K562 (cell line): ENCODE results near the gene RC3H2.

Experiments used
- CBFB ChIP-seq: sonication (generic); formaldehyde crosslinking; IDR thresholded peaks from 2 replicates; pipeline ENCODE4 v1.4.0; 2020; ENCODE audit warnings: mild to moderate bottlenecking, missing genetic modification reagents
- SAFB2 ChIP-seq: fragments of 200-400 bp; formaldehyde crosslinking; IDR thresholded peaks from 2 replicates; pipeline ENCODE4 v1.6.1; 2018; ENCODE audit warnings: borderline replicate concordance, low read length, low read depth, moderate library complexity; ENCODE audit not compliant: severe bottlenecking

DNA sequence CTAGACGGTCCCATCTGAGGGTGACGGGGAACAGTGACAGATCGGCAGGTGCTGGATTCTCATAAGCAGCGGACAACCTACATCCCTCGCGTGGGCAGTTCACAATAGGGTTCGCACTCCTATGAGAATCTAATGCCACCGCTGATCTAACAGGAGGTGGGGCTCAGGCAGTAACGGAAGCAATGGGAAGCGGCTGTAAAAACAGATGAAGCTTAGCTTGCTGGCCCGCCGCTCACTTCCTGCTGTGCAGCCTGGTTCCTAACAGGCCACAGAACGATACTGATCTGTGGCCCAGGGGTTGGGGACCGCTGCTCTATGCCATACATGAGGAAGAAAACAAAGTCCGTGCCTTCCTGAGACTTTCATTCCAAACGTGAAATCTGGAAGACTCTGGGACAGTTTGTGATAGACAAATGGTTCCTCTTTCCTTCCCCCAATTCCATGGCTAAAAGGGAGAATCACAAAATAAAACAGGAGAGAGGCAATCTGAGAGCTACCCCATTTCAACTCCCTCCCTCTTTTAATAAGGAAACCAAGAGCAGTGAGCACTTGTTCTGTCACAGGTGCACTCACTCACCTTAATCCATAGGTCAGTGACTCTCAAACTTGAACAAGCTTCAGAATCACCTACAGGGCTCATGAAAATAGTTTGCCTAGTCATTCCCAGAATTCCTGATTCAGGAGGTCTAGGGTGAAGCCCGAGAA, 88.8 kb downstream of the RC3H2 start:
- TF ChIP-seq SAFB2 (no peak), CBFB (CRISPR knock-in tag) (no peak)
